ENCODE measurements around the gene PHYH.

The PHYH gene

GRCh38 chr10:13231190-13231589 is 68.7 kb downstream of the PHYH start:
- no peak overlapping the region for H3K4me3 ChIP-seq (ENCODE audit: low read depth, low read length)
- DNase-seq (ENCODE audit: low read depth) = no peak
- no peak for TF ChIP-seq CTCF (IDR thresholded peaks at IDR 0.05; ENCODE audit: low read depth, low read length, missing control alignments)
